NCI-H1417 treated with DMSO at 0.1 percent for 48 hours (cell line): ENCODE measurements around the gene KIF26B.
"Not testable (repeated sequence)": the region's sequence is repeated elsewhere in the genome, so short reads cannot be mapped to it uniquely, and the experiment has no call there.

Experiments used
- DNase-seq: peaks from one replicate; lab custom pipeline; 2025; lab: John Stamatoyannopoulos, UW

KIF26B gene

DNA sequence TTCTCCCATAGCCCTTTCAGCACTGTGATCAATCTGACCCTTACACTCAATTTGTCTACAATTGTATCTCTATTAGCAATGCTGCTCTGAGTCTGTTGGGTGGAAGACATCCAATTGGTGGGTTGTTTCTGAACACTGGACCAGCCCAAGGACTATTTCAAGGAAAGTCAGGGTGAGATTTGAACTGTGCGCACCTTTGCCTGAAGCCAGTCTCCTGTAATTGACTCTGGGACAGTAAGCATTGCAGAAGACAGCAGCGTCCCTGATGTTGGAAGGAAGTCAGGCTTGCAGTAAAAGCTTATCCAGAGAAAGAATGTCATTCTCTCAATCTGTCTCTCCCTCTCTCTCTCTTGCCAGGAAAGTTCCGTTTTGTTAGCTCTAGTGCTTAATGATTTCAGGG, 233.9 kb downstream of the KIF26B start:
- no peak for DNase-seq

DNA sequence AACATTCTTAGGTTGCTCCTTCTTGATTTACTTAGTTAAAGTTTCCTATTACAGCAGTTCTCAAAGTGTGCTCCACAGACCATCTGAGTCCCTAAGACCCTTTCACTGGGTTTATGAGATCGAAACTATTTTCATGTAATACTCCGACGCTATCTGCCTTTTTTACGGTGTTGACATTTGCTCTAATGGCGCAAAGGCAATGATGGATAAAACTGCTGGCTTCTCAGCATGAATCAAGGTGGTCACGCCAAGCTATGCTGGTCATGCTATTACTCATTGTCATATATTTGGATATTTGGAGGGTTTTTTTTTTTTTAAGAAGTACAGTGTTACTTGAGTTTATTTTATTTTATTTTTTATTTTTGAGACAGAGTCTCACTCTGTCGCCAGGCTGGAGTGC, 235.1 kb downstream of the KIF26B start:
- no peak for DNase-seq

DNA sequence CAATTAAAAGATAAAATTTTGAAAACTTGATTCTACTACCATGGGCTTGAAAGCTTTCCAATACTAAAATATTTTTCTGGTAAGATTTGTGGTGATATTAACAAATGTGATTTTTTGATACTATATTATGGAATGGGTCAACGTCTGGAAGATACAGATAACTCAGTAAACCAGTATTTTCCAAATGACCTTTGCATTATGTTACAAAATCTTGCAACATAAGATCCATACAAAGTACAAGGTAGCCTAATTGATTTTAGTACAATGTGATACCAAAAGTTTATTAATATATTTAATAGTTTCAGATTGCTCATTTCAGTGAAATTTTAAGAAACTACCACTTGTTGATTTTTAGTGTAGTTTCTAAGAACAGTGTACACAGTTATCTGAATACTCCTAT, 236.2 kb downstream of the KIF26B start:
- no peak for DNase-seq

GRCh38 chr1:245393694-245394093, 238.9 kb downstream of the KIF26B start:
- no peak for DNase-seq

DNA sequence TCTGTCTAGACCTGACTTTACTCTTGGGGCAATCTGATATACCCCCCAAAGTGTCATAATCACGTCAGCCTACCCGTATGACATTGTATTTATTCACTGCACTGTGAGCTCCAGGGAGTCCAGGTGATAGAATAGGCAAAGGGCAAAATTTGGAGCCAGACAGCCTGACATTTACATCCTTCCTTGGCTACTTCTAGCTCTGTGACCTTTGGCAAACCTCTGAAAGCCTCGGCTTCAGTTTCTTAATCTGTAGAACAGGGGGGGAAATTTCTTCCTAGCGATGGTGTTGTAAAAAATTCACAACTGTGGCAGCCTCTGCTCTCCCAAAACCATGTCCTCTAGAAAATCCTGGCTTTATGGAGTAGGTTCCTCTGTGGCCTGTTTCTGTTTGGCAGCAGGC, 240.9 kb downstream of the KIF26B start:
- no peak for DNase-seq

DNA sequence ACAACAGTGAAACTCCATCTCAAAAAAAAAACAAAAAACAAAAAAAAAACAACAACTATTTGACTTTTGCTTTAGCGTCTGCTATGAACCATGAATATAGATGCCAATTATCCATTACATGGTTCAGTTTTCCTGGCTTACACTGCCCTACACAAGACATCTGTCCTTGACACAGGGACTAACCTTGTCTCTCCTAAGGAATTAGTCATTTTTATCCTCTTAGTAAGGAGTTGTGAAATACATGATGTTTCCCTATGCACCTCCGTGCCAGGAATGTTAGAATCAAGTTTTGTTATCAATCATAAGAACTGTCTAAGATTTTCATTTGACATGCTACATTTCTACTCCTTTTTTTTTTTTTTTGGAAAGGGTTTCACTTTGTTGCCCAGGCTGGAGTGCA, 241.8 kb downstream of the KIF26B start:
- DNase-seq: no peak

DNA sequence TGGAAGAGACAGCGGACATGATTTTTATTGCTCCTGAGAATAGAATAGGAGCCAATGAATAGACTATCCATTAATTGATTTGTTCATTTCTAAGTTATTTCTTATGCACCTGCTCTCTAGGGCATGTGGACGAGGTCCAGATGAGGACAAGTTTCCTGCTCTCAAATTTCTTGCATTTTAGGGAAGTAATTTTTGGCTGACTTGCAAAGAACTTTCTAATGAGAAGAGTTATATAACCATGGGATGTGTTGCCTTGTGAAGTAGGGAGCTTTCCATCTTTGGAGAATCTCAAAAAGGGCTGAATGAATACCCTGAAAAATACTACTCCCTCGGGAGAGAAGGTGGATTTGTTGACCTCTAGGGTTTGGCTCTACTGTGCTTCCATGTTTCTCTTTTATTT, 243.0 kb downstream of the KIF26B start:
- DNase-seq: no peak

- DNase-seq: no peak
Measured at GRCh38 chr1:245398180-245398579, 243.4 kb downstream of the KIF26B start.

DNA sequence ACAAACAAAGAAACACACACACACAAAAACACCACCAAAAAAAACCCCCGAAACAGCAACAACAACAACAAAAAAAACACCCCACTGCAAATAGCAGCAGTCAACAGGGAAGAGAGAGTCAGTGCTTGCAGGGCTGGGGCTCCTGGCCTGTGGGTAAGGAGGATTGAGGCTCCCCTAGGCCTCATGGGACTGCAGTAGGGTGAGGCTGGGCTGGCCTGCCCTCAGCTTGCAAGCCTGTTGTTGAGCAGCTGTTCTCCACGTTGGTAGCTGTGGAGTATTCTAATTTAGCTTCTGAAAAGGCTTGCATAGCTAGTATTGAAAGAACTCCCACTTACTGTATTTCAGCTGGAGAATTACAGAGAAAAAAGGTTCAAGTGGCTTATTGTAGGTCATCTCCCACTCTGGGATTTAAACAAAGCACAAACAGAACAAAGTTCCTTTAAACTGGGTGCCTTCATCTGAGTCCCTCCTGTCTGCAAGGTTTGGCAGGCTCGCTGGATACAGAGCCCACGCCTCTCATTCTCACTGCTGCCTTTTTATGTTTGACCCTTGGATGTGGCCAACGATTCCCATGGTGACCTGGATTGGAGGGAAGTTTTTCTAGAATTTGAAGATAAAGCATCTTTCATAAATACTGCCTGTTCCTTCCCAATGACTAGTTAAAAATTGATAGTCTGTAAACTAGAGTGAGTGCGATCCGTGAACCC, 247.2 kb downstream of the KIF26B start:
- DNase-seq: no peak

- not testable (repeated sequence) for DNase-seq
Measured at GRCh38 chr1:245402998-245403397, 248.2 kb downstream of the KIF26B start.

DNA sequence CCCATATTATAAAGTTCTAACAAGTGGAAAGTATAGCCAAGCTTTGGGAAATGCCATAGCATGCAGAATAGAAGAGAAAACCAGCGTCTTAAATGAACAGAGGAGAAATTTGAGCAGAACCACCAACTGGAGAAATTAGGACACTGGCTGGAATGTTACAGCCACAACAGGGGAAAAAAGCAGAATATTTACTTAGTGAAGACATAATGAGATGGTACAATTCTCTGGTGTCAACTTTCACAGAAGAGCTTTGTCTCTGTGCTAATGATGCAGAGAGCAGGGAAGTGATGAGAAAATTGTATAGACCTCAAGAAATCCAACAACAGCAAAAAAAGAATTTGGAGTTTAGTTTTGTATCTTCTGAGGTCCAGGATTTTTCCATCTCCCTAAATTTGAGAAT, 249.7 kb downstream of the KIF26B start:
- DNase-seq: no peak

- DNase-seq: no peak
Measured at GRCh38 chr1:245404952-245405351, 250.2 kb downstream of the KIF26B start.

DNA sequence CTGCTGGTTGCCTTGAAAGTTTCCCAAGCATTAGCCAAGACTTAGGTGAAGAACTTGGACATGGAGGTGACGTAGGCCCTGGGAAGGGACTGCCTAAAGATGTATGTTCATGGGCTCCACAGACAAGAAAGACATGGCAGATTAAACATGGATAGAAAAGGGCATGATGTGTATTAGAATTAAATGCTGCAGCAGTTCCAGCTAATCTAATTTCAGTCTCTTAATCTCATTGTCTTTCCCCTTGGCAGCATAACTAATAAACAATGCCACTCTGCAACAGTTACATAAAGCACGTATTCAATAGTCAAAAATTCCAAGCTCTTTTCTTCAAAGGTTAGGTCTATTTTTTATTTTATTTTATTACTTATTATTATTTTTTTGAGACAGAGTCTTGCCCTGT, 251.6 kb downstream of the KIF26B start:
- DNase-seq: no peak

GRCh38 chr1:245407983-245408382, 253.2 kb downstream of the KIF26B start:
- DNase-seq: no peak

- no peak for DNase-seq
Measured at GRCh38 chr1:245409341-245410195, 254.8 kb downstream of the KIF26B start.

GRCh38 chr1:245411245-245412036, 256.7 kb downstream of the KIF26B start:
- DNase-seq: no peak

- no peak for DNase-seq
Measured at GRCh38 chr1:245412306-245412705, 257.5 kb downstream of the KIF26B start.

- DNase-seq: no peak
Measured at GRCh38 chr1:245416781-245417180, 262.0 kb downstream of the KIF26B start.

- DNase-seq: no peak
Measured at GRCh38 chr1:245418077-245418476, 263.3 kb downstream of the KIF26B start.

DNA sequence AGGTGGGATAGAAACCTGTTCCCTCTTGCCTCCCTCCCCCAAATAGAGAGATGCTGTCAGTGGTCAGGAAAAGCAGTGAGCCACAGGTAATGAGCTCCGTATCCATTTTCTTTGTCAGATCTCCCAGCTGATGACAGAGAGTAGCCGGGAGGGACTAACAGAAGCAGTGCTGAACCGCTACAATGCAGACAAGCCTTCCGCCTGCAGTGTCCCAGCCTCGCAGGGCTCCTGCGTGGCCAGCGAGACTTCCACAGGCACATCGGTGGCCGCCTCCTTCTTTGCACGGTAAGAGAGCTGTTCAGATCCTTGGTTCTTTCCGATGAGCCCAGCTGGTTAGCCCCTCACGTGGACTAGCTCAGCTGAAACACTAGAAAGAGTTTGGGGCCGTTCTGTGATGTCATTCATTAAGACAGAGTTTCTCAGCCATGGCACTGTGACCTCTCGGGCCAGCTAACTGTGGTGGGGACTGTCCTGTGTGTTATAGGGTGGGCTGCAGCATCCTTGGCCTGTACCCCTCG, 264.7 kb downstream of the KIF26B start:
- DNase-seq: no peak

DNA sequence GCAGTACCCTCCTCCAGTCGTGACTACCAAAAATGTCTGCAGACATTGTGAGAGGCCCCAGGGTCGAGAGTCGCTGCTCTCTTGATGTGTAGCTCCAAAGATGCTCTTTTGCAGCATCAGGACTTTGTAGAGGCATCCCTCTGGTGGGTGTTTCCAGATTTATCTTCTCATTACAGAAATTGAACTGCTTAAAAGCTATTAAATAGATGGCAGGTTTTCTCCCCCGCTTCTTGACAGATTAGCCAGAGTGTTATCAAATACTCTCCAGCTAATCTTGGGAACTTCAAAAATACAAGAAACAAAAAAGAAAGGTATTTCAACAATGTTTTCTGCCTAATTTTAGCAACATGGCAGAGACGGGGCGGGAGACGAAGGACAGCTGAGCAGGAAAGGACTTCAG, 265.2 kb downstream of the KIF26B start:
- DNase-seq: no peak

DNA sequence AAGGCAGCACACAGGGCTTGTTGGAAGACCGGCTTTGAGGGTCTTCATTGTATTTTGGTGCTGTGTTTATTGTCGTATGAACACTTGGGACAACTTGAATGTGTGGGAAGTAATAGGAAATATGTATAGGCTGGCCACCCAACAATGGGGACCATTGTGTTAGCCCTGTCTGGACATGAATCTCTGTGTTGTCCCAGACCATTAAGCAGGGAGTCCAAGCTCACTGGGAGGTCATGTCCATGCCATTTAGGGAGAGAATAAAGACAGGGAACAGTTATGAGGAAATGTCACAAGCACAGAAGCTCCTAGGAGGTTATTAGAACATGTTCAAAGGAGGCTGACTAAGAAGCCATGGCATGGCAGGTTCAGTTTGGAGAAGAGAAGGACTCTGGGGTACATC, 266.1 kb downstream of the KIF26B start:
- no peak for DNase-seq
